ENCODE results near the gene CHMP2A. TPM values are rescaled to one million over a fixed set of nuclear protein-coding genes. Genes with fewer than 3 reads are reported as not detected.
A peak's percentile ranks its signal among the peaks of the same experiment; 100 is the strongest.

The CHMP2A gene
- total and polyA plus RNA-seq, 2 of the 13 experiments (the other 11 are each of a cell fraction or from before 2014, with no cell fraction given) = 49.7 to 55.0 TPM

- peak; percentile 57; the same call in 1 of the 2 replicates for TF ChIP-seq ZNF276 (CRISPR knock-in tag; IDR thresholded peaks at IDR 0.05; ENCODE audit: low read depth)
- peak; percentile 1 for TF ChIP-seq KDM4B (CRISPR knock-in tag; IDR thresholded peaks at IDR 0.05)
- no peak for TF ChIP-seq TEF (CRISPR knock-in tag; IDR thresholded peaks at IDR 0.05)
- no peak for TF ChIP-seq RORA (CRISPR knock-in tag; IDR thresholded peaks at IDR 0.05)
- TF ChIP-seq FOXM1 (CRISPR knock-in tag; IDR thresholded peaks at IDR 0.05) = no peak
- TF ChIP-seq SRY (CRISPR knock-in tag; IDR thresholded peaks at IDR 0.05) = no peak
- TF ChIP-seq ZNF124 (CRISPR knock-in tag; IDR thresholded peaks at IDR 0.05) = no peak; the same call in 1 of the 2 replicates
- TF ChIP-seq MAFG (CRISPR knock-in tag; IDR thresholded peaks at IDR 0.05) = no peak
- no peak for TF ChIP-seq ZNF773 (CRISPR knock-in tag; IDR thresholded peaks at IDR 0.05; ENCODE audit: borderline replicate concordance)
- peak; percentile 79; the same call in 1 of the 2 replicates for TF ChIP-seq NR2C2 (CRISPR knock-in tag; IDR thresholded peaks at IDR 0.05; ENCODE audit: borderline replicate concordance)
- no peak for TF ChIP-seq ZNF83 (CRISPR knock-in tag; IDR thresholded peaks at IDR 0.05; ENCODE audit: borderline replicate concordance)
- TF ChIP-seq RXRA (CRISPR knock-in tag; IDR thresholded peaks at IDR 0.05) = peak; percentile 65
- TF ChIP-seq ZSCAN29 (CRISPR knock-in tag; conservative IDR thresholded peaks at IDR 0.05) = peak; percentile 68
- peak; percentile 68; the same call in 1 of the 2 replicates for TF ChIP-seq ZNF512B (CRISPR knock-in tag; IDR thresholded peaks at IDR 0.05; ENCODE audit: borderline replicate concordance)
- TF ChIP-seq MYC (CRISPR knock-in tag; IDR thresholded peaks at IDR 0.05; ENCODE audit: borderline replicate concordance) = peak; percentile 83
- TF ChIP-seq ZNF230 (CRISPR knock-in tag; IDR thresholded peaks at IDR 0.05) = no peak; the same call in 1 of the 2 replicates
- 0 out of 2 replicates have a peak, but pooled peaks have one; percentile 13 for TF ChIP-seq AFF4 (CRISPR knock-in tag; IDR thresholded peaks at IDR 0.05)
- peak; percentile 41; the same call in 1 of the 2 replicates for TF ChIP-seq IRF9 (CRISPR knock-in tag; IDR thresholded peaks at IDR 0.05; ENCODE audit: borderline replicate concordance)
Observed at GRCh38 chr19:58572818-58573657, 18.1 kb upstream of the CHMP2A start, which contains the start of gene MZF1 (continued).
